Measurements from ENCODE around the gene DNAJC16. TPM values are rescaled to one million over a fixed set of nuclear protein-coding genes. Genes with fewer than 3 reads are reported as not detected.

Gene DNAJC16
- polyA plus RNA-seq, 1 experiment, result 18.4 TPM

DNA sequence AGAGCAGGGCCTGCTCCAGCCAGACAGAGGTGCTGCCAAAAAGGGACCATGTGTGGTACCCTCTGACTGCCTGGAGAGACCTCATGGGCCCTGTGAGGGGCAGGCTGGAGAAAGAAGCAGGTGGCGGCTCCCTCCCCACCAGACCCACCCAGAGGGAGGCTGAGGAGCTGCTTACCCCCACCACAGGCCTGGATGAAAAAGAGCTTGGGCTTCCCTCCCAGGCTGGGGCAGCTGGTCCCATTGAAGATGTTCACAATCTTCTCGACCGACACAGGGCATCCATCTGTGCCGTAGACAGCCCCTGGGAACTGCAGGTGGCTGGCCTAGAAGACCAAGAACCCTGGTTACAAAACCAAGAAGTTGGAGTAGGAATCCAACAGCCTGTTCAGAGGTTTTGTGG is 22.2 kb upstream of the DNAJC16 start:
- ChIA-PET CTCF (interaction anchor here (2.3 kb wide), 1 partner anchor 181 kb away, joined by 11 read pairs; no protein-coding TSS in a partner anchor), POLR2A (no interaction called here)
- no peak for DNase-seq (ENCODE audit: low read depth, low spot score)
- Histone ChIP-seq H3K4me3 (ENCODE audit: low read depth, low read length) (no peak overlapping the region), H3K9me3 (ENCODE audit: control insufficient read depth, insufficient read depth, low read length) (no peaks in the 10 kb centered on the region), H3K27me3 (ENCODE audit: control insufficient read depth, insufficient read depth, low read length) (no peaks in the 10 kb centered on the region), H3K27ac (ENCODE audit: low read depth, low read length) (no peak overlapping the region)
- TF ChIP-seq, protein P1, sequence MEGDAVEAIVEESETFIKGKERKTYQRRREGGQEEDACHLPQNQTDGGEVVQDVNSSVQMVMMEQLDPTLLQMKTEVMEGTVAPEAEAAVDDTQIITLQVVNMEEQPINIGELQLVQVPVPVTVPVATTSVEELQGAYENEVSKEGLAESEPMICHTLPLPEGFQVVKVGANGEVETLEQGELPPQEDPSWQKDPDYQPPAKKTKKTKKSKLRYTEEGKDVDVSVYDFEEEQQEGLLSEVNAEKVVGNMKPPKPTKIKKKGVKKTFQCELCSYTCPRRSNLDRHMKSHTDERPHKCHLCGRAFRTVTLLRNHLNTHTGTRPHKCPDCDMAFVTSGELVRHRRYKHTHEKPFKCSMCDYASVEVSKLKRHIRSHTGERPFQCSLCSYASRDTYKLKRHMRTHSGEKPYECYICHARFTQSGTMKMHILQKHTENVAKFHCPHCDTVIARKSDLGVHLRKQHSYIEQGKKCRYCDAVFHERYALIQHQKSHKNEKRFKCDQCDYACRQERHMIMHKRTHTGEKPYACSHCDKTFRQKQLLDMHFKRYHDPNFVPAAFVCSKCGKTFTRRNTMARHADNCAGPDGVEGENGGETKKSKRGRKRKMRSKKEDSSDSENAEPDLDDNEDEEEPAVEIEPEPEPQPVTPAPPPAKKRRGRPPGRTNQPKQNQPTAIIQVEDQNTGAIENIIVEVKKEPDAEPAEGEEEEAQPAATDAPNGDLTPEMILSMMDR (IDR thresholded peaks at IDR 0.05; ENCODE audit: low read depth, low read length), result no peak

DNA sequence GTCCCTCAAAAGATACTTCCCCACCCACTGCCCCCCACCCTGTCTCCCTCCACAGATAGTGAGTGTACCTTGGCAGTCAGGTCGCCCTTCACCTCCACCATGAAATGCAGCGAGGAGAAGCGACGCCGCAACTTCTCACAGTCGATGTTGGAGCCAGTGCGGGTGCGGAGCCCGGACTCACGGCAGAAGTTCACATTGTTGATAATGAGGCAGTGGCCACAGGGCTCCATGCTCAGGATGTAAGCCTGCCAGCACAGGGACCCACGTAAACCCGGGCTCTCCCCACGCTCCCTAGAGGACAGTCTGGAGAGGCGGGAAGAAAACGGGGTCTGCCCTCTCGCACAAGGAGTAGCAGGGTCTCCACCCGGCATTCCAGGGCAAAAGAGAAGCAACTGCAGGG is 19.8 kb upstream of the DNAJC16 start:
- no peaks in the 10 kb centered on the region for H3K27me3 ChIP-seq (ENCODE audit: control insufficient read depth, insufficient read depth, low read length)
- H3K9me3 ChIP-seq (ENCODE audit: control insufficient read depth, insufficient read depth, low read length), result no peaks in the 10 kb centered on the region
- DNase-seq (ENCODE audit: low read depth, low spot score), result no peak
- no peak overlapping the region for H3K27ac ChIP-seq (ENCODE audit: low read depth, low read length)
- TF ChIP-seq, protein P1 (IDR thresholded peaks at IDR 0.05; ENCODE audit: low read depth, low read length), result no peak
- ChIA-PET CTCF (no interaction called here), POLR2A (no interaction called here)
- no peak overlapping the region for H3K4me3 ChIP-seq (ENCODE audit: low read depth, low read length)

DNA sequence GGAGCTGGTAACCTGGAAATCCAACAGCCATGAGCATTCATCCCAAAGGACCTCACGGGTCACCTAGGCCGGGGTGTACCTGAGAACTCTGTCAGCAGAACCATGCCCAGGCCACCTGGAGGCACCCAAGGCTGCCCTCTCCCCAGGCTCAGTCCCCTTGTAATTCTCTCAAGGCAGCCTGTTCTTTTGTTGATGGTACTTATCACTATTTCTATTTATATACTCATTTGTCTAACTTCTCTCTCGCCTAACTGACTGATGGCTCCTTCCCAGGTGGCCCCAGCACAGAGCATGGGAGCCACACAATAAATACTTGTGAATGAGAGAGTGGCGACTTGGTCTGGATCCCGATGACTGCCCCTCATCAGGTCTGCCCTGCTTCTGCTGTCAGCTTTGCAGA is 19.4 kb upstream of the DNAJC16 start:
- ChIA-PET POLR2A (no interaction called here), CTCF (no interaction called here)
- Histone ChIP-seq H3K27me3 (ENCODE audit: control insufficient read depth, insufficient read depth, low read length) (no peaks in the 10 kb centered on the region), H3K4me3 (ENCODE audit: low read depth, low read length) (no peak overlapping the region), H3K9me3 (ENCODE audit: control insufficient read depth, insufficient read depth, low read length) (no peaks in the 10 kb centered on the region), H3K27ac (ENCODE audit: low read depth, low read length) (no peak overlapping the region)
- DNase-seq (ENCODE audit: low read depth, low spot score), result no peak
- TF ChIP-seq, protein P1 (IDR thresholded peaks at IDR 0.05; ENCODE audit: low read depth, low read length), result no peak

DNA sequence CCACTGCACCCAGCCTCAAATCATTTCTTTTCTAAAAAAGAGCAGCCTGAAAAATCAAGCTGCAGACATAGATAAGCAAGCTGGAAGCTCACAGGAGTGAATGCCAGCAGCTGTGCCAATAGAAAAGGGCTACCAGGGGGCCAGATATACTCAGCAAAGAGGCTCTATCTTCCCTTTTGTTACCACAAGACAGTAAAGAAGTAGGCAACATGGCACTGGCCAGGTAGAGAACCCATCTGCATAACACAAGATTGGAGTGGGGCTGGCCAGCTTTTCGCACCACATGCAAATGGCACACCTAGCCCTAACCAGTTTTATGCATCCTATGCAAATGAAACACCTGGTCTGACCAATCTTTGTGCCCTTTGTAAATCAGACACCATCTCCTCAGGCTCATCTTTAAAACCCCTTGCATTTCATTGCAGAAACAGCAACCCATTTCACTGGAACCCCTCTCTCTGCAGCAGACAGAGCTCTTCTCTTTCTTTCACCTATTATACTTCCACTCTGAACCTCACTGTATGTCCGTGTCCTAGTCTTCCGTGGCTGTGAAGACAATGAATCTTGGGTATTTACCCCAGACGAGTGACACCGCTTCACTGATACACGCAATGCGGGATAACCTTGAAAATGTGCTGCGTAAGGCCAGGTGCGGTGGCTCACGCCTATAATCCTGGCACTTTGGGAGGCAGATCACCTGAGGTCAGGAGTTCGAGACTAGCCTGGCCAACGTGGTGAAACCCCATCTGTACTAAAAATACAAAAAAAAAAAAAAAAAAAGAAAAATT is 17.8 kb upstream of the DNAJC16 start:
- POLR2A ChIA-PET, result no interaction called here
- DNase-seq (ENCODE audit: low read depth, low spot score), result no peak
- CTCF ChIA-PET, result interaction anchor here (0.7 kb wide), 1 partner anchor 8 kb away, joined by 6 read pairs; no protein-coding TSS in a partner anchor
- TF ChIP-seq, protein P1 (IDR thresholded peaks at IDR 0.05; ENCODE audit: low read depth, low read length), result no peak
- Histone ChIP-seq H3K4me3 (ENCODE audit: low read depth, low read length) (no peak overlapping the region), H3K27ac (ENCODE audit: low read depth, low read length) (no peak overlapping the region), H3K27me3 (ENCODE audit: control insufficient read depth, insufficient read depth, low read length) (no peaks in the 10 kb centered on the region), H3K9me3 (ENCODE audit: control insufficient read depth, insufficient read depth, low read length) (no peaks in the 10 kb centered on the region)

DNA sequence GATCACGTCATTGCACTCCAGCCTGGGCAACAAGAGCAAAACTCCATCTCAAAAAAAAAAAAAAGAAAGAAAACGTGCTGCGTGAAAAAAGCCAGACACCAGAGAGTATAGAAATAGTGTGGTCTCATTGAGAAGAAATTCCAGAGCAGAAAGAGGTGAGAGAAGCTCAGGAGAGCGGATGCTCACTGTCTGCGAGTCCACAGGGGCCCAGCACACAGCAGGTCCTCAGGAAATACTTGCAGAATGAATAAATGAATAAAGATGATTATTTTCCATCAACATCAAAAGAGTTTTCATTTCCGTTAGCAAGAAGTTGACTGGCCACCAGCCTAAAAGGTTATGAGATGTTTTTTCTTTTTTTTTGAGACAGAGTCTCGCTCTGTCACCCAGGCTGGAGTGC is 17.1 kb upstream of the DNAJC16 start:
- CTCF ChIA-PET, result interaction anchor here (0.7 kb wide), 1 partner anchor 9 kb away, joined by 6 read pairs; no protein-coding TSS in a partner anchor
- DNase-seq (ENCODE audit: low read depth, low spot score), result no peak
- H3K27me3 ChIP-seq (ENCODE audit: control insufficient read depth, insufficient read depth, low read length), result no peaks in the 10 kb centered on the region
- POLR2A ChIA-PET, result no interaction called here
- H3K4me3 ChIP-seq (ENCODE audit: low read depth, low read length), result no peak overlapping the region
- no peak overlapping the region for H3K27ac ChIP-seq (ENCODE audit: low read depth, low read length)
- TF ChIP-seq, protein P1 (IDR thresholded peaks at IDR 0.05; ENCODE audit: low read depth, low read length), result no peak
- no peaks in the 10 kb centered on the region for H3K9me3 ChIP-seq (ENCODE audit: control insufficient read depth, insufficient read depth, low read length)

Data from AG04450 (cell line).